GM23338 (cell line): Measurements from ENCODE around the gene CRYBG2. TPM values are rescaled to one million over a fixed set of nuclear protein-coding genes. Genes with fewer than 3 reads are reported as not detected.

Experiments used
- ATAC-seq: fragments of 200-7000 bp; cut with Tn5 transposase; 3 replicates; pipeline ENCODE4 v1.9.1; 2020
- DNase-seq: peaks from one replicate; pipeline ENCODE4 v3.0.0-alpha.2; 2015; ENCODE audit warnings: low spot score
- H2AFZ ChIP-seq: fragments of 200-600 bp; sonication (generic); 2 replicates; pipeline ENCODE4 v1.8.0; 2016; ENCODE audit warnings: antibody characterized with exemption, mild to moderate bottlenecking, moderate library complexity
- H3F3A ChIP-seq: fragments of 200-600 bp; sonication (generic); replicated peaks from 2 replicates; pipeline ENCODE4 v1.8.0; 2017; ENCODE audit warnings: antibody characterized with exemption, mixed run types, low read depth
- H3K27ac ChIP-seq: fragments of 200-600 bp; sonication (generic); 2 replicates; pipeline ENCODE4 v1.6.1; 2016; ENCODE audit warnings: low read depth
- H3K27me3 ChIP-seq: fragments of 200-600 bp; sonication (generic); 2 replicates; pipeline ENCODE4 v1.8.0; 2016; ENCODE audit warnings: mild to moderate bottlenecking, mixed run types, moderate library complexity; ENCODE audit not compliant: insufficient read depth
- H3K36me3 ChIP-seq: fragments of 200-600 bp; sonication (generic); 2 replicates; pipeline ENCODE4 v1.8.0; 2016; ENCODE audit warnings: mild to moderate bottlenecking; ENCODE audit not compliant: insufficient read depth
- H3K4me1 ChIP-seq: fragments of 200-600 bp; sonication (generic); 2 replicates; pipeline ENCODE4 v1.8.0; 2016; ENCODE audit warnings: mild to moderate bottlenecking, moderate library complexity; ENCODE audit not compliant: insufficient read depth
- H3K4me2 ChIP-seq: fragments of 200-600 bp; sonication (generic); 2 replicates; pipeline ENCODE4 v1.7.1; 2017; ENCODE audit warnings: mixed run types
- H3K4me3 ChIP-seq: fragments of 200-600 bp; sonication (generic); 2 replicates; pipeline ENCODE4 v1.6.1; 2016; ENCODE audit warnings: mixed run types
- H3K79me2 ChIP-seq: fragments of 200-600 bp; sonication (generic); replicated peaks from 2 replicates; pipeline ENCODE4 v1.8.0; 2017; ENCODE audit warnings: mild to moderate bottlenecking; ENCODE audit not compliant: insufficient read depth
- H3K9me2 ChIP-seq: fragments of 200-600 bp; sonication (generic); 2 replicates; pipeline ENCODE4 v1.8.0; 2017; ENCODE audit not compliant: insufficient read depth
- H4K20me1 ChIP-seq: fragments of 200-600 bp; sonication (generic); replicated peaks from 2 replicates; pipeline ENCODE4 v1.8.0; 2017; ENCODE audit warnings: mild to moderate bottlenecking; ENCODE audit not compliant: insufficient read depth
- H3K27ac Mint-ChIP-seq: 2 replicates; pipeline ENCODE4 v1.8.0; 2020; ENCODE audit warnings: inconsistent platforms, mild to moderate bottlenecking, moderate library complexity, mixed read lengths
- H3K27me3 Mint-ChIP-seq: 3 replicates; pipeline ENCODE4 v1.8.0; 2022; ENCODE audit warnings: low read depth, mild to moderate bottlenecking, moderate library complexity, mixed read lengths, inconsistent platforms; ENCODE audit not compliant: insufficient read depth, poor library complexity
- H3K36me3 Mint-ChIP-seq: 3 replicates; pipeline ENCODE4 v1.8.0; 2021; ENCODE audit warnings: low read depth, mild to moderate bottlenecking, inconsistent platforms, moderate library complexity, mixed read lengths
- H3K4me1 Mint-ChIP-seq: 3 replicates; pipeline ENCODE4 v1.8.0; 2020; ENCODE audit warnings: mild to moderate bottlenecking, inconsistent platforms, mixed read lengths
- H3K4me3 Mint-ChIP-seq: 3 replicates; pipeline ENCODE4 v1.8.0; 2021; ENCODE audit warnings: moderate library complexity, mild to moderate bottlenecking, inconsistent platforms, mixed read lengths
- H3K9me3 Mint-ChIP-seq: 3 replicates; pipeline ENCODE4 v1.8.0; 2020; ENCODE audit warnings: moderate library complexity, mild to moderate bottlenecking, inconsistent platforms, mixed read lengths
- CREB1 ChIP-seq: fragments of 250-450 bp; sonication (Bioruptor Pico); IDR thresholded peaks from 2 replicates; pipeline ENCODE4 v1.5.0; 2020; ENCODE audit warnings: low read depth, mild to moderate bottlenecking, moderate library complexity
- JUNB ChIP-seq: IDR thresholded peaks from one replicate; pipeline ENCODE4 v1.6.1; 2016; ENCODE audit warnings: antibody characterized with exemption; ENCODE audit not compliant: unreplicated experiment
- STAT1 ChIP-seq: IDR thresholded peaks from one replicate; pipeline ENCODE4 v1.6.1; 2016; ENCODE audit warnings: antibody characterized with exemption; ENCODE audit not compliant: unreplicated experiment
- ZNF114 ChIP-seq: fragments of 250-450 bp; sonication (Bioruptor Pico); IDR thresholded peaks from 2 replicates; pipeline ENCODE4 v1.5.0; 2020; ENCODE audit warnings: mild to moderate bottlenecking, moderate library complexity
- ZNF331 ChIP-seq: fragments of 250-450 bp; sonication (Bioruptor Pico); IDR thresholded peaks from 2 replicates; pipeline ENCODE4 v1.5.0; 2020; ENCODE audit warnings: low read depth, mild to moderate bottlenecking, moderate library complexity
- polyA plus RNA-seq: library from polyadenylated mRNA; unstranded; fragments of >200 nt; fragmentation: Nextera tagmentation; extraction: Ambion mirVana; gene quantifications from 2 replicates; pipeline ENCODE4 v1.2.1, GENCODE V29; 2016
- total RNA-seq: library from RNA; depleted of rRNA; stranded (reverse); fragments of >200 nt; shearing (Covaris generic); gene quantifications from 2 replicates; pipeline ENCODE4 v1.2.3, GENCODE V29; 2014
- TF ChIP-seq, protein P1 (sequence below), 2 experiments: fragments of 200-600 bp in 1 of 2; sonication (generic) in 1 of 2; conservative IDR thresholded peaks; 2 replicates each; pipeline versions ENCODE4 v1.5.1 to v1.6.1; 2016 to 2017; ENCODE audit warnings: antibody characterized with exemption in 2 of 2, low read depth in 2 of 2, mild to moderate bottlenecking in 2 of 2, moderate library complexity in 1 of 2
- TF ChIP-seq, protein P2 (sequence below): IDR thresholded peaks from 2 replicates; pipeline ENCODE4 v1.6.1; 2016; ENCODE audit warnings: antibody characterized with exemption
- TF ChIP-seq, protein P3 (sequence below): fragments of 250-450 bp; sonication (Bioruptor Pico); IDR thresholded peaks from 2 replicates; pipeline ENCODE4 v1.5.0; 2020; ENCODE audit warnings: mild to moderate bottlenecking, moderate library complexity

CRYBG2 gene
- total and polyA plus RNA-seq, 2 experiments from 2014 or later, result 17.6 to 18.4 TPM

- H4K20me1 ChIP-seq, result no peaks in the 10 kb centered on the region
- 0 out of 2 replicates have a peak, but pooled peaks cover 10% of the 10 kb centered on the region for H3K27me3 ChIP-seq
- H3K4me3 Mint-ChIP-seq, result no peak overlapping the region; the same call in 2 of the 3 replicates
- peaks cover 5% of the 10 kb centered on the region; the same call in 2 of the 3 replicates for H3K4me1 Mint-ChIP-seq
- H3K9me3 Mint-ChIP-seq, result no peaks in the 10 kb centered on the region
- H3K79me2 ChIP-seq, result no peaks in the 10 kb centered on the region
- ATAC-seq (no peak), DNase-seq (no peak)
- TF ChIP-seq ZNF331 (CRISPR knock-in tag) (no peak), CREB1 (CRISPR knock-in tag) (no peak), JUNB (no peak), ZNF114 (CRISPR knock-in tag) (no peak)
- TF ChIP-seq, protein P1, sequence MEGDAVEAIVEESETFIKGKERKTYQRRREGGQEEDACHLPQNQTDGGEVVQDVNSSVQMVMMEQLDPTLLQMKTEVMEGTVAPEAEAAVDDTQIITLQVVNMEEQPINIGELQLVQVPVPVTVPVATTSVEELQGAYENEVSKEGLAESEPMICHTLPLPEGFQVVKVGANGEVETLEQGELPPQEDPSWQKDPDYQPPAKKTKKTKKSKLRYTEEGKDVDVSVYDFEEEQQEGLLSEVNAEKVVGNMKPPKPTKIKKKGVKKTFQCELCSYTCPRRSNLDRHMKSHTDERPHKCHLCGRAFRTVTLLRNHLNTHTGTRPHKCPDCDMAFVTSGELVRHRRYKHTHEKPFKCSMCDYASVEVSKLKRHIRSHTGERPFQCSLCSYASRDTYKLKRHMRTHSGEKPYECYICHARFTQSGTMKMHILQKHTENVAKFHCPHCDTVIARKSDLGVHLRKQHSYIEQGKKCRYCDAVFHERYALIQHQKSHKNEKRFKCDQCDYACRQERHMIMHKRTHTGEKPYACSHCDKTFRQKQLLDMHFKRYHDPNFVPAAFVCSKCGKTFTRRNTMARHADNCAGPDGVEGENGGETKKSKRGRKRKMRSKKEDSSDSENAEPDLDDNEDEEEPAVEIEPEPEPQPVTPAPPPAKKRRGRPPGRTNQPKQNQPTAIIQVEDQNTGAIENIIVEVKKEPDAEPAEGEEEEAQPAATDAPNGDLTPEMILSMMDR (conservative IDR thresholded peaks at IDR 0.05; ENCODE audit: low read depth in 2 of 2), result no peak
- TF ChIP-seq, protein P2, sequence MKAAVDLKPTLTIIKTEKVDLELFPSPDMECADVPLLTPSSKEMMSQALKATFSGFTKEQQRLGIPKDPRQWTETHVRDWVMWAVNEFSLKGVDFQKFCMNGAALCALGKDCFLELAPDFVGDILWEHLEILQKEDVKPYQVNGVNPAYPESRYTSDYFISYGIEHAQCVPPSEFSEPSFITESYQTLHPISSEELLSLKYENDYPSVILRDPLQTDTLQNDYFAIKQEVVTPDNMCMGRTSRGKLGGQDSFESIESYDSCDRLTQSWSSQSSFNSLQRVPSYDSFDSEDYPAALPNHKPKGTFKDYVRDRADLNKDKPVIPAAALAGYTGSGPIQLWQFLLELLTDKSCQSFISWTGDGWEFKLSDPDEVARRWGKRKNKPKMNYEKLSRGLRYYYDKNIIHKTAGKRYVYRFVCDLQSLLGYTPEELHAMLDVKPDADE, result no peak
- H3K27me3 Mint-ChIP-seq, result peaks cover 11% of the 10 kb centered on the region
- H2AFZ ChIP-seq, result no peak overlapping the region
- H3K27ac ChIP-seq, result no peak overlapping the region
- H3K4me2 ChIP-seq, result no peak overlapping the region
- no peak overlapping the region for H3K27ac Mint-ChIP-seq
- no peaks in the 10 kb centered on the region for H3K36me3 ChIP-seq
- H3K36me3 Mint-ChIP-seq, result no peaks in the 10 kb centered on the region
- H3K9me2 ChIP-seq, result no peaks in the 10 kb centered on the region
- H3K4me3 ChIP-seq, result no peak overlapping the region
- no peaks in the 10 kb centered on the region for H3K4me1 ChIP-seq
- H3F3A ChIP-seq, result 0 out of 2 replicates have a peak, but pooled peaks cover 3% of the 10 kb centered on the region
These were observed 14.6 kb upstream of the CRYBG2 start for GRCh38 chr1:26368486-26368885.

GRCh38 chr1:26368006-26368405 lies 14.1 kb upstream of the CRYBG2 start:
- DNase-seq, result no peak
- H3K27me3 ChIP-seq, result 0 out of 2 replicates have a peak, but pooled peaks cover 10% of the 10 kb centered on the region
- no peaks in the 10 kb centered on the region for H4K20me1 ChIP-seq
- H3K9me2 ChIP-seq, result no peaks in the 10 kb centered on the region
- H3K4me1 ChIP-seq, result no peaks in the 10 kb centered on the region
- no peaks in the 10 kb centered on the region for H3K9me3 Mint-ChIP-seq
- 0 out of 2 replicates have a peak, but pooled peaks cover 6% of the 10 kb centered on the region for H3F3A ChIP-seq
- no peak overlapping the region for H3K4me2 ChIP-seq
- H2AFZ ChIP-seq, result no peak overlapping the region
- peaks cover 9% of the 10 kb centered on the region; the same call in 2 of the 3 replicates for H3K4me1 Mint-ChIP-seq
- H3K4me3 ChIP-seq, result no peak overlapping the region
- H3K27ac Mint-ChIP-seq, result no peak overlapping the region
- H3K36me3 Mint-ChIP-seq, result no peaks in the 10 kb centered on the region
- peaks cover 16% of the 10 kb centered on the region for H3K27me3 Mint-ChIP-seq
- no peak overlapping the region for H3K27ac ChIP-seq
- no peak overlapping the region for H3K4me3 Mint-ChIP-seq
- H3K79me2 ChIP-seq, result no peaks in the 10 kb centered on the region
- no peak for ATAC-seq
- H3K36me3 ChIP-seq, result no peaks in the 10 kb centered on the region
- TF ChIP-seq, protein P2, result no peak
- TF ChIP-seq, protein P3, sequence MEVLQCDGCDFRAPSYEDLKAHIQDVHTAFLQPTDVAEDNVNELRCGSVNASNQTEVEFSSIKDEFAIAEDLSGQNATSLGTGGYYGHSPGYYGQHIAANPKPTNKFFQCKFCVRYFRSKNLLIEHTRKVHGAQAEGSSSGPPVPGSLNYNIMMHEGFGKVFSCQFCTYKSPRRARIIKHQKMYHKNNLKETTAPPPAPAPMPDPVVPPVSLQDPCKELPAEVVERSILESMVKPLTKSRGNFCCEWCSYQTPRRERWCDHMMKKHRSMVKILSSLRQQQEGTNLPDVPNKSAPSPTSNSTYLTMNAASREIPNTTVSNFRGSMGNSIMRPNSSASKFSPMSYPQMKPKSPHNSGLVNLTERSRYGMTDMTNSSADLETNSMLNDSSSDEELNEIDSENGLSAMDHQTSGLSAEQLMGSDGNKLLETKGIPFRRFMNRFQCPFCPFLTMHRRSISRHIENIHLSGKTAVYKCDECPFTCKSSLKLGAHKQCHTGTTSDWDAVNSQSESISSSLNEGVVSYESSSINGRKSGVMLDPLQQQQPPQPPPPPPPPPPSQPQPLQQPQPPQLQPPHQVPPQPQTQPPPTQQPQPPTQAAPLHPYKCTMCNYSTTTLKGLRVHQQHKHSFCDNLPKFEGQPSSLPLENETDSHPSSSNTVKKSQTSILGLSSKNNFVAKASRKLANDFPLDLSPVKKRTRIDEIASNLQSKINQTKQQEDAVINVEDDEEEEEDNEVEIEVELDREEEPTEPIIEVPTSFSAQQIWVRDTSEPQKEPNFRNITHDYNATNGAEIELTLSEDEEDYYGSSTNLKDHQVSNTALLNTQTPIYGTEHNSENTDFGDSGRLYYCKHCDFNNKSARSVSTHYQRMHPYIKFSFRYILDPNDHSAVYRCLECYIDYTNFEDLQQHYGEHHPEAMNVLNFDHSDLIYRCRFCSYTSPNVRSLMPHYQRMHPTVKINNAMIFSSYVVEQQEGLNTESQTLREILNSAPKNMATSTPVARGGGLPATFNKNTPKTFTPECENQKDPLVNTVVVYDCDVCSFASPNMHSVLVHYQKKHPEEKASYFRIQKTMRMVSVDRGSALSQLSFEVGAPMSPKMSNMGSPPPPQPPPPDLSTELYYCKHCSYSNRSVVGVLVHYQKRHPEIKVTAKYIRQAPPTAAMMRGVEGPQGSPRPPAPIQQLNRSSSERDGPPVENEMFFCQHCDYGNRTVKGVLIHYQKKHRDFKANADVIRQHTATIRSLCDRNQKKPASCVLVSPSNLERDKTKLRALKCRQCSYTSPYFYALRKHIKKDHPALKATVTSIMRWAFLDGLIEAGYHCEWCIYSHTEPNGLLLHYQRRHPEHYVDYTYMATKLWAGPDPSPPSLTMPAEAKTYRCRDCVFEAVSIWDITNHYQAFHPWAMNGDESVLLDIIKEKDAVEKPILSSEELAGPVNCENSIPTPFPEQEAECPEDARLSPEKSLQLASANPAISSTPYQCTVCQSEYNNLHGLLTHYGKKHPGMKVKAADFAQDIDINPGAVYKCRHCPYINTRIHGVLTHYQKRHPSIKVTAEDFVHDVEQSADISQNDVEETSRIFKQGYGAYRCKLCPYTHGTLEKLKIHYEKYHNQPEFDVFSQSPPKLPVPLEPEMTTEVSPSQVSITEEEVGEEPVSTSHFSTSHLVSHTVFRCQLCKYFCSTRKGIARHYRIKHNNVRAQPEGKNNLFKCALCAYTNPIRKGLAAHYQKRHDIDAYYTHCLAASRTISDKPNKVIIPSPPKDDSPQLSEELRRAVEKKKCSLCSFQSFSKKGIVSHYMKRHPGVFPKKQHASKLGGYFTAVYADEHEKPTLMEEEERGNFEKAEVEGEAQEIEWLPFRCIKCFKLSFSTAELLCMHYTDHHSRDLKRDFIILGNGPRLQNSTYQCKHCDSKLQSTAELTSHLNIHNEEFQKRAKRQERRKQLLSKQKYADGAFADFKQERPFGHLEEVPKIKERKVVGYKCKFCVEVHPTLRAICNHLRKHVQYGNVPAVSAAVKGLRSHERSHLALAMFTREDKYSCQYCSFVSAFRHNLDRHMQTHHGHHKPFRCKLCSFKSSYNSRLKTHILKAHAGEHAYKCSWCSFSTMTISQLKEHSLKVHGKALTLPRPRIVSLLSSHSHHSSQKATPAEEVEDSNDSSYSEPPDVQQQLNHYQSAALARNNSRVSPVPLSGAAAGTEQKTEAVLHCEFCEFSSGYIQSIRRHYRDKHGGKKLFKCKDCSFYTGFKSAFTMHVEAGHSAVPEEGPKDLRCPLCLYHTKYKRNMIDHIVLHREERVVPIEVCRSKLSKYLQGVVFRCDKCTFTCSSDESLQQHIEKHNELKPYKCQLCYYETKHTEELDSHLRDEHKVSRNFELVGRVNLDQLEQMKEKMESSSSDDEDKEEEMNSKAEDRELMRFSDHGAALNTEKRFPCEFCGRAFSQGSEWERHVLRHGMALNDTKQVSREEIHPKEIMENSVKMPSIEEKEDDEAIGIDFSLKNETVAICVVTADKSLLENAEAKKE, result no peak
- TF ChIP-seq ZNF114 (CRISPR knock-in tag), result no peak
- no peak for TF ChIP-seq JUNB
- no peak for TF ChIP-seq STAT1
- TF ChIP-seq, protein P1 (conservative IDR thresholded peaks at IDR 0.05; ENCODE audit: low read depth in 2 of 2), result no peak
